H1 (cell line): ENCODE data around the gene SCNM1.

Experiments
- BACH1 ChIP-seq: IDR thresholded peaks from 2 replicates; pipeline ENCODE4 v1.6.1; 2012; ENCODE audit warnings: low read length, improper control_type of control experiment
- CHD2 ChIP-seq: IDR thresholded peaks from 2 replicates; pipeline ENCODE4 v1.6.1; 2012; ENCODE audit warnings: low read length, improper control_type of control experiment
- CREB1 ChIP-seq: IDR thresholded peaks from 2 replicates; pipeline ENCODE4 v1.6.1; 2012; ENCODE audit warnings: inconsistent platforms
- EGR1 ChIP-seq: IDR thresholded peaks from 2 replicates; pipeline ENCODE4 v1.6.1; 2011; ENCODE audit warnings: low read depth, low read length, borderline replicate concordance
- EP300 ChIP-seq, 2 experiments: IDR thresholded peaks; 1 replicate in 1 of 2; 2 replicates in 1 of 2; pipeline ENCODE4 v1.6.1; 2011 to 2012; ENCODE audit warnings: low read depth in 2 of 2, low read length in 2 of 2, mild to moderate bottlenecking in 2 of 2, borderline replicate concordance in 1 of 2, inconsistent platforms in 1 of 2, moderate library complexity in 1 of 2
- KDM1A ChIP-seq: fragments of 200-600, 300-600 bp; sonication (generic); IDR thresholded peaks from 2 replicates; pipeline ENCODE4 v1.7.1; 2016; ENCODE audit warnings: mild to moderate bottlenecking, low read length, borderline replicate concordance
- NRF1 ChIP-seq: IDR thresholded peaks from 2 replicates; pipeline ENCODE4 v1.6.1; 2011; ENCODE audit warnings: mild to moderate bottlenecking, low read depth, low read length, improper control_type of control experiment
- POLR2A ChIP-seq, 2 experiments: IDR thresholded peaks; 1 replicate in 1 of 2; 2 replicates in 1 of 2; pipeline ENCODE4 v1.6.1; 2011; ENCODE audit warnings: low read depth in 2 of 2, low read length in 2 of 2, mild to moderate bottlenecking in 2 of 2; ENCODE audit errors: control extremely low read depth in 1 of 2
- RAD21 ChIP-seq, 2 experiments: IDR thresholded peaks in 1 of 2; conservative IDR thresholded peaks in 1 of 2; 2 replicates each; pipeline ENCODE4 v1.6.1; 2011; ENCODE audit warnings: low read depth in 2 of 2, low read length in 2 of 2, improper control_type of control experiment in 1 of 2, inconsistent platforms in 1 of 2, mild to moderate bottlenecking in 1 of 2, moderate library complexity in 1 of 2
- RFX5 ChIP-seq: IDR thresholded peaks from 2 replicates; pipeline ENCODE4 v1.6.1; 2011; ENCODE audit warnings: low read depth, low read length, improper control_type of control experiment, borderline replicate concordance
- RXRA ChIP-seq: IDR thresholded peaks from 2 replicates; pipeline ENCODE4 v1.6.1; 2011; ENCODE audit warnings: low read depth, mild to moderate bottlenecking, low read length, moderate library complexity; ENCODE audit not compliant: insufficient read depth
- SP4 ChIP-seq: IDR thresholded peaks from 2 replicates; pipeline ENCODE4 v1.6.1; 2012; ENCODE audit warnings: low read length, inconsistent platforms
- SRF ChIP-seq: IDR thresholded peaks from 2 replicates; pipeline ENCODE4 v1.6.1; 2011; ENCODE audit warnings: mild to moderate bottlenecking, low read depth, low read length, moderate library complexity
- TF ChIP-seq, protein P1 (sequence below), 3 experiments: IDR thresholded peaks; 1 replicate in 2 of 3; 2 replicates in 1 of 3; pipeline versions ENCODE4 v1.5.1 to v1.6.1; 2011; ENCODE audit warnings: low read length in 3 of 3, mild to moderate bottlenecking in 3 of 3, inconsistent platforms in 2 of 3, low read depth in 1 of 3, moderate library complexity in 1 of 3; ENCODE audit not compliant: insufficient read depth in 1 of 3; ENCODE audit errors: control extremely low read depth in 1 of 3

DNA sequence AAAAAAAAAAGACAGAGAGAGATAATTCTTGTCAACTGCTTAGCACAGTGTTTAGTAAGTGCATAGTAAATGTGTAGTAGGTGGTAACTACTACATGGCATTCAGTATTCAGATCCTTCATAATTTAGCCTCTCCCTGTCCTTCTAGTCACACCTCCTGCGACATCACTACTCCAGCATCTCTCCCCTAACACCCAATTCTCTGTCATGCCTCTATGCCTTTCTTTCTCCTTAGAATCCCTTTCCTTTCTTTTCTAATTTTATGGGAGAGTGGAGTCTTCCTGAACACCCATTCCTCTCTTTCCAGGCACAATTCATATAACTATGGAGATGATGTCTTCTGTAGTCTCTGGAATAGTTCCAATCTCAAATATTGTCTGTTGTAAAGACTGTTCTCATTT is 27.9 kb downstream of the SCNM1 start:
- TF ChIP-seq POLR2A (IDR thresholded peaks at IDR 0.05; ENCODE audit: control extremely low read depth in 1 of 2, low read depth in 2 of 2, low read length in 2 of 2) (no peak), CREB1 (no peak), CHD2 (no peak), EP300 (IDR thresholded peaks at IDR 0.05; ENCODE audit: borderline replicate concordance in 1 of 2, low read depth in 2 of 2, low read length in 2 of 2) (no peak), NRF1 (no peak), RAD21 (IDR thresholded peaks at IDR 0.05 in 1 of 2, conservative IDR thresholded peaks at IDR 0.05 in 1 of 2; ENCODE audit: low read depth in 2 of 2, low read length in 2 of 2) (no peak), EGR1 (no peak), SP4 (no peak), RXRA (no peak), KDM1A (no peak), SRF (no peak), BACH1 (no peak), RFX5 (no peak)
- TF ChIP-seq, protein P1, sequence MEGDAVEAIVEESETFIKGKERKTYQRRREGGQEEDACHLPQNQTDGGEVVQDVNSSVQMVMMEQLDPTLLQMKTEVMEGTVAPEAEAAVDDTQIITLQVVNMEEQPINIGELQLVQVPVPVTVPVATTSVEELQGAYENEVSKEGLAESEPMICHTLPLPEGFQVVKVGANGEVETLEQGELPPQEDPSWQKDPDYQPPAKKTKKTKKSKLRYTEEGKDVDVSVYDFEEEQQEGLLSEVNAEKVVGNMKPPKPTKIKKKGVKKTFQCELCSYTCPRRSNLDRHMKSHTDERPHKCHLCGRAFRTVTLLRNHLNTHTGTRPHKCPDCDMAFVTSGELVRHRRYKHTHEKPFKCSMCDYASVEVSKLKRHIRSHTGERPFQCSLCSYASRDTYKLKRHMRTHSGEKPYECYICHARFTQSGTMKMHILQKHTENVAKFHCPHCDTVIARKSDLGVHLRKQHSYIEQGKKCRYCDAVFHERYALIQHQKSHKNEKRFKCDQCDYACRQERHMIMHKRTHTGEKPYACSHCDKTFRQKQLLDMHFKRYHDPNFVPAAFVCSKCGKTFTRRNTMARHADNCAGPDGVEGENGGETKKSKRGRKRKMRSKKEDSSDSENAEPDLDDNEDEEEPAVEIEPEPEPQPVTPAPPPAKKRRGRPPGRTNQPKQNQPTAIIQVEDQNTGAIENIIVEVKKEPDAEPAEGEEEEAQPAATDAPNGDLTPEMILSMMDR (IDR thresholded peaks at IDR 0.05; ENCODE audit: control extremely low read depth in 1 of 3, insufficient read depth in 1 of 3, low read depth in 1 of 3, low read length in 3 of 3), result no peak
